ENCODE data around the gene LSM7.

- TF ChIP-seq ARNT (IDR thresholded peaks at IDR 0.05) (no peak), ZKSCAN3 (CRISPR knock-in tag; IDR thresholded peaks at IDR 0.05) (no peak), SMAD3 (CRISPR knock-in tag; conservative IDR thresholded peaks at IDR 0.05) (no peak), ETV6 (IDR thresholded peaks at IDR 0.05; ENCODE audit: borderline replicate concordance in 1 of 2, low read depth in 2 of 2, low read length in 1 of 2) (no peak), ETV6 (CRISPR knock-in tag; IDR thresholded peaks at IDR 0.05; ENCODE audit: borderline replicate concordance) (no peak), FOXK2 (conservative IDR thresholded peaks at IDR 0.05 in 1 of 2, IDR thresholded peaks at IDR 0.05 in 1 of 2; ENCODE audit: low read depth in 2 of 2) (no peak), U2AF1 (optimal IDR thresholded peaks at IDR 0.05; ENCODE audit: low read depth, low read length) (no peak), JUN (IDR thresholded peaks at IDR 0.05; ENCODE audit: borderline replicate concordance, low read depth, low read length) (no peak), JUN (CRISPR knock-in tag; IDR thresholded peaks at IDR 0.05; ENCODE audit: borderline replicate concordance) (no peak), KLF13 (tag; IDR thresholded peaks at IDR 0.05; ENCODE audit: borderline replicate concordance, low read depth) (no peak), SMARCE1 (IDR thresholded peaks at IDR 0.05) (no peak), MAZ (CRISPR knock-in tag; conservative IDR thresholded peaks at IDR 0.05 in 1 of 2, IDR thresholded peaks at IDR 0.05 in 1 of 2) (no peak), PBX2 (CRISPR knock-in tag; IDR thresholded peaks at IDR 0.05; ENCODE audit: low read depth) (no peak), PBX2 (tag; conservative IDR thresholded peaks at IDR 0.05; ENCODE audit: low read depth) (no peak), SP1 (CRISPR knock-in tag; IDR thresholded peaks at IDR 0.05) (no peak), EZH2 (IDR thresholded peaks at IDR 0.05; ENCODE audit: borderline replicate concordance, low read depth, low read length) (no peak), PHF8 (IDR thresholded peaks at IDR 0.05; ENCODE audit: borderline replicate concordance, low read length) (no peak)
These were observed 6.0 kb upstream of the LSM7 start for GRCh38 chr19:2334426-2334825.

All from K562 (cell line).